ENCODE results near the gene WDR62.

Gene WDR62

DNA sequence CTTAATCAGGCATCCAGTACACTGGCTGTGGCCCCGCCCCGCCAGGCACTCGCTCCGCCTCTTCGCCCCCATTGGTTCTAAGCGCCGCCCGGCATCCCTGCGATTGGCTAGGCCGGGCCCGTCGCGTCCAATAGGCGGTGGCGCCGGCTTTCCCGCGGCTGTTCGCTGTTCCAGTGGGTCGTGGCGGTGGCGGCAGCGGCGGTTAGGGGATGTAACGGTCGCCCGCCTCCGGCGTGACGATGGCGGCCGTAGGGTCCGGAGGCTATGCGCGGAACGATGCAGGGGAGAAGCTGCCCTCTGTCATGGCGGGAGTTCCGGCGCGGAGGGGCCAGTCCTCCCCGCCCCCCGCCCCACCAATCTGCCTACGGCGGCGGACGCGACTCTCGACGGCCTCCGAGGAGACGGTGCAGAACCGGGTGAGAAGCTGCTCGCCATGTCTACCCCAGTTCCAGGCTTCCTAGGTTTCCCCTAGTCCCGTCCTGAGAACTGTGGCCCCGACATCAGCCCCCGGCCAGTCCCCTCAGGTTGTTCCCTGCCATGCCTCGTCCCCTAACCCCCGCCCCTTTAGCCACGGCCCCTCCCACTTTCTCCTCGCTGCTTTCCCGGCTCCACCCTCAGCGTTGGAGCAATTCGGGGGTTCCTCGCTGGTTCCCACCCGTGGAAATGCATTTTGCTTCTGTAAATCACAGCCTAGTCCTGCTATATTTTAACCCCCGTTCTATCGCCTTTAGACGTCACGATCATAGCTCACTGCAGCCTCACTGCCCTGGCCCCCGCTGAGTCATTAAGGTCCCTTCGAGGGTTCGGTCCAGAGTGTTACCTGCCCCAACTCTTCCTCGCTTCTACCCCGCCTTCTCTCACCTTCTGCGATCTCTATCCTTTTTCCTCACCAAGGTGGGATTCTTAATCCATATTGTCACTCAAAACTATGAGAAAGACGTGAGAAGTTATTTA is at the start of gene WDR62 (continued):
- TF ChIP-seq ZNF791 (tag by site-specific recombination; IDR thresholded peaks at IDR 0.05): no peak
- no peak for TF ChIP-seq ZNF416 (tag by site-specific recombination; IDR thresholded peaks at IDR 0.05)
- no peak for TF ChIP-seq ZNF214 (tag by site-specific recombination; IDR thresholded peaks at IDR 0.05; ENCODE audit: borderline replicate concordance)
- no peak for TF ChIP-seq ZNF16 (tag by site-specific recombination; IDR thresholded peaks at IDR 0.05; ENCODE audit: low read depth)
- peak; percentile 98 for TF ChIP-seq ZBTB48 (tag by site-specific recombination; IDR thresholded peaks at IDR 0.05)
- TF ChIP-seq ZNF777 (tag by site-specific recombination; IDR thresholded peaks at IDR 0.05; ENCODE audit: borderline replicate concordance): peak; percentile 99
- peak; percentile 97 for TF ChIP-seq YY2 (tag by site-specific recombination; IDR thresholded peaks at IDR 0.05)
- no peak for TF ChIP-seq TRIM28 (IDR thresholded peaks at IDR 0.05; ENCODE audit: borderline replicate concordance, low read length)
- no peak; the same call in 1 of the 2 replicates for TF ChIP-seq ZBTB17 (tag by site-specific recombination; IDR thresholded peaks at IDR 0.05)
- no peak for TF ChIP-seq ZNF558 (tag by site-specific recombination; IDR thresholded peaks at IDR 0.05)
- no peak for TF ChIP-seq ZNF830 (tag by site-specific recombination; IDR thresholded peaks at IDR 0.05; ENCODE audit: low read depth)
- TF ChIP-seq ZNF10 (tag by site-specific recombination; IDR thresholded peaks at IDR 0.05): 0 out of 2 replicates have a peak, but pooled peaks have one; percentile 54
- TF ChIP-seq, protein P1, sequence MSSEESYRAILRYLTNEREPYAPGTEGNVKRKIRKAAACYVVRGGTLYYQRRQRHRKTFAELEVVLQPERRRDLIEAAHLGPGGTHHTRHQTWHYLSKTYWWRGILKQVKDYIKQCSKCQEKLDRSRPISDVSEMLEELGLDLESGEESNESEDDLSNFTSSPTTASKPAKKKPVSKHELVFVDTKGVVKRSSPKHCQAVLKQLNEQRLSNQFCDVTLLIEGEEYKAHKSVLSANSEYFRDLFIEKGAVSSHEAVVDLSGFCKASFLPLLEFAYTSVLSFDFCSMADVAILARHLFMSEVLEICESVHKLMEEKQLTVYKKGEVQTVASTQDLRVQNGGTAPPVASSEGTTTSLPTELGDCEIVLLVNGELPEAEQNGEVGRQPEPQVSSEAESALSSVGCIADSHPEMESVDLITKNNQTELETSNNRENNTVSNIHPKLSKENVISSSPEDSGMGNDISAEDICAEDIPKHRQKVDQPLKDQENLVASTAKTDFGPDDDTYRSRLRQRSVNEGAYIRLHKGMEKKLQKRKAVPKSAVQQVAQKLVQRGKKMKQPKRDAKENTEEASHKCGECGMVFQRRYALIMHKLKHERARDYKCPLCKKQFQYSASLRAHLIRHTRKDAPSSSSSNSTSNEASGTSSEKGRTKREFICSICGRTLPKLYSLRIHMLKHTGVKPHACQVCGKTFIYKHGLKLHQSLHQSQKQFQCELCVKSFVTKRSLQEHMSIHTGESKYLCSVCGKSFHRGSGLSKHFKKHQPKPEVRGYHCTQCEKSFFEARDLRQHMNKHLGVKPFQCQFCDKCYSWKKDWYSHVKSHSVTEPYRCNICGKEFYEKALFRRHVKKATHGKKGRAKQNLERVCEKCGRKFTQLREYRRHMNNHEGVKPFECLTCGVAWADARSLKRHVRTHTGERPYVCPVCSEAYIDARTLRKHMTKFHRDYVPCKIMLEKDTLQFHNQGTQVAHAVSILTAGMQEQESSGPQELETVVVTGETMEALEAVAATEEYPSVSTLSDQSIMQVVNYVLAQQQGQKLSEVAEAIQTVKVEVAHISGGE (tag by site-specific recombination; conservative IDR thresholded peaks at IDR 0.05; ENCODE audit: low read depth): peak; percentile 53; the same call in 1 of the 2 replicates
- TF ChIP-seq ZNF354C (tag by site-specific recombination; IDR thresholded peaks at IDR 0.05; ENCODE audit: borderline replicate concordance, low read depth): no peak
- no peak for TF ChIP-seq ZNF211 (tag by site-specific recombination; IDR thresholded peaks at IDR 0.05; ENCODE audit: low read depth)
- TF ChIP-seq ZBTB1 (tag by site-specific recombination; IDR thresholded peaks at IDR 0.05): 0 out of 2 replicates have a peak, but pooled peaks have one; percentile 48
- no peak for TF ChIP-seq SCRT2 (tag by site-specific recombination; IDR thresholded peaks at IDR 0.05)
- TF ChIP-seq ZNF561 (tag by site-specific recombination; IDR thresholded peaks at IDR 0.05; ENCODE audit: borderline replicate concordance): no peak; the same call in 1 of the 2 replicates
- peak; percentile 52 for TF ChIP-seq GLIS1 (tag by site-specific recombination; IDR thresholded peaks at IDR 0.05)
- TF ChIP-seq, protein P2, sequence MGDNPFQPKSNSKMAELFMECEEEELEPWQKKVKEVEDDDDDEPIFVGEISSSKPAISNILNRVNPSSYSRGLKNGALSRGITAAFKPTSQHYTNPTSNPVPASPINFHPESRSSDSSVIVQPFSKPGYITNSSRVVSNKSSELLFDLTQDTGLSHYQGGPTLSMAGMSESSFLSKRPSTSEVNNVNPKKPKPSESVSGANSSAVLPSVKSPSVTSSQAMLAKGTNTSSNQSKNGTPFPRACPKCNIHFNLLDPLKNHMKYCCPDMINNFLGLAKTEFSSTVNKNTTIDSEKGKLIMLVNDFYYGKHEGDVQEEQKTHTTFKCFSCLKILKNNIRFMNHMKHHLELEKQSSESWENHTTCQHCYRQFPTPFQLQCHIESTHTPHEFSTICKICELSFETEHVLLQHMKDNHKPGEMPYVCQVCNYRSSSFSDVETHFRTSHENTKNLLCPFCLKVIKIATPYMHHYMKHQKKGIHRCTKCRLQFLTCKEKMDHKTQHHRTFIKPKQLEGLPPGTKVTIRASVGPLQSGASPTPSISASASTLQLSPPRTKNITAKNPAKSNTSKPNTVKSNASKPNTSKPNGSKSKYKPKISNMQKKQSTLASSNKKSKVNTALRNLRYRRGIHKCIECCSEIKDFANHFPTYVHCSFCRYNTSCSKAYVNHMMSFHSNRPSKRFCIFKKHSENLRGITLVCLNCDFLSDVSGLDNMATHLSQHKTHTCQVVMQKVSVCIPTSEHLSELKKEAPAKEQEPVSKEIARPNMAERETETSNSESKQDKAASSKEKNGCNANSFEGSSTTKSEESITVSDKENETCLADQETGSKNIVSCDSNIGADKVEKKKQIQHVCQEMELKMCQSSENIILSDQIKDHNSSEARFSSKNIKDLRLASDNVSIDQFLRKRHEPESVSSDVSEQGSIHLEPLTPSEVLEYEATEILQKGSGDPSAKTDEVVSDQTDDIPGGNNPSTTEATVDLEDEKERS (tag by site-specific recombination; IDR thresholded peaks at IDR 0.05): no peak
- no peak for TF ChIP-seq ZNF19 (tag by site-specific recombination; IDR thresholded peaks at IDR 0.05; ENCODE audit: low read depth)
- TF ChIP-seq, protein P3, sequence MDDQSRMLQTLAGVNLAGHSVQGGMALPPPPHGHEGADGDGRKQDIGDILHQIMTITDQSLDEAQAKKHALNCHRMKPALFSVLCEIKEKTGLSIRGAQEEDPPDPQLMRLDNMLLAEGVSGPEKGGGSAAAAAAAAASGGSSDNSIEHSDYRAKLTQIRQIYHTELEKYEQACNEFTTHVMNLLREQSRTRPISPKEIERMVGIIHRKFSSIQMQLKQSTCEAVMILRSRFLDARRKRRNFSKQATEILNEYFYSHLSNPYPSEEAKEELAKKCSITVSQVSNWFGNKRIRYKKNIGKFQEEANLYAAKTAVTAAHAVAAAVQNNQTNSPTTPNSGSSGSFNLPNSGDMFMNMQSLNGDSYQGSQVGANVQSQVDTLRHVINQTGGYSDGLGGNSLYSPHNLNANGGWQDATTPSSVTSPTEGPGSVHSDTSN (CRISPR knock-in tag; IDR thresholded peaks at IDR 0.05): no peak
- TF ChIP-seq ZFHX2 (tag by site-specific recombination; conservative IDR thresholded peaks at IDR 0.05): peak; percentile 74
- TF ChIP-seq, protein P4, sequence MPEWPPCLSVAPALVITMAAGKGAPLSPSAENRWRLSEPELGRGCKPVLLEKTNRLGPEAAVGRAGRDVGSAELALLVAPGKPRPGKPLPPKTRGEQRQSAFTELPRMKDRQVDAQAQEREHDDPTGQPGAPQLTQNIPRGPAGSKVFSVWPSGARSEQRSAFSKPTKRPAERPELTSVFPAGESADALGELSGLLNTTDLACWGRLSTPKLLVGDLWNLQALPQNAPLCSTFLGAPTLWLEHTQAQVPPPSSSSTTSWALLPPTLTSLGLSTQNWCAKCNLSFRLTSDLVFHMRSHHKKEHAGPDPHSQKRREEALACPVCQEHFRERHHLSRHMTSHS (tag by site-specific recombination; IDR thresholded peaks at IDR 0.05): no peak
- no peak; the same call in 1 of the 2 replicates for TF ChIP-seq HOXA7 (CRISPR knock-in tag; IDR thresholded peaks at IDR 0.05; ENCODE audit: borderline replicate concordance)
- no peak for TF ChIP-seq ZNF792 (tag by site-specific recombination; IDR thresholded peaks at IDR 0.05)
- TF ChIP-seq ZNF169 (tag by site-specific recombination; IDR thresholded peaks at IDR 0.05): no peak
- no peak for TF ChIP-seq ZNF423 (tag by site-specific recombination; IDR thresholded peaks at IDR 0.05)
- TF ChIP-seq MEIS1 (CRISPR knock-in tag; IDR thresholded peaks at IDR 0.05; ENCODE audit: borderline replicate concordance): no peak
- TF ChIP-seq ZNF146 (tag by site-specific recombination; IDR thresholded peaks at IDR 0.05): peak; percentile 82
- TF ChIP-seq ZNF660 (tag by site-specific recombination; IDR thresholded peaks at IDR 0.05): peak; percentile 35; the same call in 1 of the 2 replicates

Measured in HEK293 (cell line).